Endothelial cell of umbilical vein (primary cell): ENCODE results near the gene CHERP. TPM values are rescaled to one million over a fixed set of nuclear protein-coding genes. Genes with fewer than 3 reads are reported as not detected.

Source experiments
- BruUV-seq: library from RNA; stranded (reverse); fragments of 400-500 nt; replicated peaks from 2 replicates; lab custom pipeline; 2021; lab: Mats Ljungman, UMichigan
- CTCF ChIA-PET: fragments of 300-600, 350-600 bp; sonication (Branson Sonifier 250); formaldehyde crosslinking; loops from one replicate; lab custom pipeline; 2021; ENCODE audit warnings: antibody characterized with exemption, inconsistent platforms; lab: Charles Lee
- POLR2A ChIA-PET: fragments of 300-600, 350-600 bp; sonication (Branson Sonifier 250); formaldehyde crosslinking; loops from one replicate; lab custom pipeline; 2021; ENCODE audit warnings: antibody characterized with exemption, inconsistent platforms; lab: Charles Lee
- DNase-seq: peaks from one replicate; pipeline ENCODE4 v3.0.0-alpha.2; 2011; ENCODE audit warnings: low read depth, low spot score
- FAIRE-seq: peaks from 2 replicates; lab custom pipeline; 2011; peaks lifted over from hg19 to GRCh38; lab: Jason Lieb, UNC
- H2AFZ ChIP-seq: 2 replicates; pipeline ENCODE4 v1.6.0; 2012; ENCODE audit warnings: low read depth, low read length, control low read depth, inconsistent platforms
- H3K27ac ChIP-seq: 2 replicates; pipeline ENCODE4 v1.5.1; 2011; ENCODE audit warnings: low read depth, mild to moderate bottlenecking, control low read depth, low read length, moderate library complexity; ENCODE audit not compliant: insufficient read depth
- H3K27me3 ChIP-seq, 2 experiments: 2 replicates each; pipeline versions ENCODE4 v1.6.0 to v1.6.1; 2011; ENCODE audit warnings: low read length in 2 of 2, mixed read lengths in 1 of 2; ENCODE audit not compliant: control insufficient read depth in 2 of 2, insufficient read depth in 2 of 2
- H3K36me3 ChIP-seq, 2 experiments: 2 replicates in 1 of 2; 3 replicates in 1 of 2; pipeline ENCODE4 v1.5.1; 2011; ENCODE audit warnings: low read length in 2 of 2, mild to moderate bottlenecking in 1 of 2, moderate library complexity in 1 of 2; ENCODE audit not compliant: control insufficient read depth in 2 of 2, insufficient read depth in 2 of 2; ENCODE audit errors: extremely low read depth in 1 of 2
- H3K4me1 ChIP-seq: 3 replicates; pipeline ENCODE4 v1.5.1; 2011; ENCODE audit warnings: mild to moderate bottlenecking, low read length; ENCODE audit not compliant: control insufficient read depth, insufficient read depth; ENCODE audit errors: extremely low read depth
- H3K4me2 ChIP-seq: 2 replicates; pipeline ENCODE4 v1.6.1; 2011; ENCODE audit warnings: low read length, control low read depth, mixed read lengths; ENCODE audit not compliant: insufficient read depth
- H3K4me3 ChIP-seq, 3 experiments: fragments of 200-600 bp in 1 of 3; sonication (generic), shearing (Covaris generic) in 1 of 3; replicated peaks in 1 of 3; 2 replicates each; pipeline ENCODE4 v1.5.1; 2011 to 2016; ENCODE audit warnings: control low read depth in 3 of 3, low read length in 3 of 3, mild to moderate bottlenecking in 2 of 3, inconsistent platforms in 1 of 3, low read depth in 1 of 3, moderate library complexity in 1 of 3; ENCODE audit not compliant: insufficient read depth in 1 of 3
- H3K79me2 ChIP-seq: 2 replicates; pipeline ENCODE4 v1.6.0; 2012; ENCODE audit warnings: low read length, inconsistent platforms; ENCODE audit not compliant: control insufficient read depth, insufficient read depth
- H3K9ac ChIP-seq: replicated peaks from 2 replicates; pipeline ENCODE3; 2011; ENCODE audit warnings: low read length, control low read depth; ENCODE audit not compliant: insufficient read depth; ENCODE audit errors: extremely low read depth
- H3K9me1 ChIP-seq: replicated peaks from 3 replicates; pipeline ENCODE4 v1.6.0; 2011; ENCODE audit warnings: mild to moderate bottlenecking, low read length; ENCODE audit not compliant: control insufficient read depth, insufficient read depth; ENCODE audit errors: extremely low read depth
- H3K9me3 ChIP-seq: replicated peaks from 2 replicates; pipeline ENCODE4 v1.5.1; 2012; ENCODE audit warnings: low read length, inconsistent platforms; ENCODE audit not compliant: control insufficient read depth, insufficient read depth
- H4K20me1 ChIP-seq: replicated peaks from 2 replicates; pipeline ENCODE3; 2011; ENCODE audit warnings: mild to moderate bottlenecking, low read length; ENCODE audit not compliant: control insufficient read depth, insufficient read depth; ENCODE audit errors: extremely low read depth
- EZH2 ChIP-seq: IDR thresholded peaks from 2 replicates; pipeline ENCODE4 v1.6.1; 2012; ENCODE audit warnings: borderline replicate concordance, low read depth, mild to moderate bottlenecking, moderate library complexity, low read length, inconsistent platforms; ENCODE audit not compliant: severe bottlenecking
- GATA2 ChIP-seq: IDR thresholded peaks from 2 replicates; pipeline ENCODE4 v1.7.0; 2011; ENCODE audit warnings: low read depth, mild to moderate bottlenecking, moderate library complexity, mixed read lengths, low read length; ENCODE audit not compliant: insufficient read length, insufficient read depth
- JUN ChIP-seq: IDR thresholded peaks from 2 replicates; pipeline ENCODE4 v1.6.1; 2011; ENCODE audit warnings: borderline replicate concordance, low read depth; ENCODE audit not compliant: insufficient read length, insufficient read depth
- MYC ChIP-seq: IDR thresholded peaks from one replicate; pipeline ENCODE4 v1.6.1; 2011; ENCODE audit warnings: mild to moderate bottlenecking, low read depth, low read length
- POLR2A ChIP-seq: IDR thresholded peaks from 2 replicates; pipeline ENCODE4 v1.6.1; 2012; ENCODE audit warnings: low read depth, mild to moderate bottlenecking, control low read depth, low read length
- dilution Hi-C: fragments of 300-500 bp; cut with MboI; formaldehyde crosslinking; loops from one replicate; pipeline ENCODE4 v1.15.0; 2019; ENCODE audit warnings: low sequenced_read_pairs; ENCODE audit not compliant: extremely low pct_ligation_motif_present
- intact Hi-C: fragments of 100-400 bp; cut with micrococcal nuclease; formaldehyde crosslinking; loops from one replicate; pipeline ENCODE4 v1.10.0; 2022
- polyA plus RNA-seq, 4 experiments: library from polyadenylated mRNA; depleted of rRNA in 3 of 4; stranded (reverse) in 3 of 4; unstranded in 1 of 4; fragments of >200 nt; gene quantifications; 2 replicates each; pipeline versions ENCODE4 v1.2.1 to v1.2.3, GENCODE V29; 2011 to 2012; ENCODE audit warnings: missing spikeins in 1 of 4
- total RNA-seq: library from RNA; stranded (reverse); gene quantifications from 2 replicates; pipeline ENCODE4 v1.2.3, GENCODE V29; 2021
- TF ChIP-seq, protein P1 (sequence below), 2 donors: IDR thresholded peaks; 1 replicate in 1 of 2; 2 replicates in 1 of 2; pipeline ENCODE4 v1.5.1; 2011; ENCODE audit warnings: low read length in 2 of 2, mild to moderate bottlenecking in 2 of 2, moderate library complexity in 2 of 2, control low read depth in 1 of 2, inconsistent platforms in 1 of 2, low read depth in 1 of 2; ENCODE audit not compliant: insufficient read depth in 1 of 2; ENCODE audit errors: extremely low read depth in 1 of 2
- TF ChIP-seq, protein P2 (sequence below): IDR thresholded peaks from 2 replicates; pipeline ENCODE4 v1.6.1; 2011; ENCODE audit not compliant: insufficient read depth, insufficient read length

CHERP gene
- total and polyA plus RNA-seq, 2 donors (not counting 3 experiments of a cell fraction or from before 2014, with no cell fraction given): 8.9 to 53.9 TPM

DNA sequence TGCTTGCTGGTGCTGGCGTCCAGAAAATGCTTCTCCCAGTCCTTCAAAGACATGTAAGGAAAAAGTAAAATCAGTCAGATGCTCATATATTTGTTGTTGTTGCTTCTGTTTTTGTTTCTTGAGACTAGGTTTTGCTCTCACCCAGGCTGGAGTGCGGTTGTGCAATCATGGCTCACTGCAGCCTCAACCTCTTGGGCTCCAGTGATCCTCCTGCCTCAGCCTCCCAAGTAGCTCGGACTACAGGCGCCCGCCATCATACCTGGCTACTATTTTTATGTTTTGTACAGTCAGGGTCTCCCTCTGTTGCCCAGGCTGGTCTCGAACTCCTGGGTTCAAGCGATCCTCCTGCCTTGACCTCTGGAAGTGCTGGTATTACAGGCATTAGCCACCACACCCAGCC is 59.5 kb downstream of the CHERP start:
- H3K9me3 ChIP-seq: no peaks in the 10 kb centered on the region
- intact Hi-C loops: no loop called here
- H3K9ac ChIP-seq: no peak overlapping the region
- H3K4me1 ChIP-seq: no peaks in the 10 kb centered on the region
- CTCF ChIA-PET: no interaction called here
- no peaks in the 10 kb centered on the region for H3K79me2 ChIP-seq
- H3K27me3 ChIP-seq: no peaks in the 10 kb centered on the region
- dilution Hi-C loops: no loop called here
- DNase-seq (no peak), FAIRE-seq (no peak)
- H4K20me1 ChIP-seq: no peaks in the 10 kb centered on the region
- H2AFZ ChIP-seq: no peak overlapping the region
- H3K9me1 ChIP-seq: no peaks in the 10 kb centered on the region
- no peaks in the 10 kb centered on the region for H3K36me3 ChIP-seq
- BruUV-seq: no TSS peak
- H3K4me2 ChIP-seq: no peak overlapping the region
- POLR2A ChIA-PET: no interaction called here
- TF ChIP-seq, protein P1, sequence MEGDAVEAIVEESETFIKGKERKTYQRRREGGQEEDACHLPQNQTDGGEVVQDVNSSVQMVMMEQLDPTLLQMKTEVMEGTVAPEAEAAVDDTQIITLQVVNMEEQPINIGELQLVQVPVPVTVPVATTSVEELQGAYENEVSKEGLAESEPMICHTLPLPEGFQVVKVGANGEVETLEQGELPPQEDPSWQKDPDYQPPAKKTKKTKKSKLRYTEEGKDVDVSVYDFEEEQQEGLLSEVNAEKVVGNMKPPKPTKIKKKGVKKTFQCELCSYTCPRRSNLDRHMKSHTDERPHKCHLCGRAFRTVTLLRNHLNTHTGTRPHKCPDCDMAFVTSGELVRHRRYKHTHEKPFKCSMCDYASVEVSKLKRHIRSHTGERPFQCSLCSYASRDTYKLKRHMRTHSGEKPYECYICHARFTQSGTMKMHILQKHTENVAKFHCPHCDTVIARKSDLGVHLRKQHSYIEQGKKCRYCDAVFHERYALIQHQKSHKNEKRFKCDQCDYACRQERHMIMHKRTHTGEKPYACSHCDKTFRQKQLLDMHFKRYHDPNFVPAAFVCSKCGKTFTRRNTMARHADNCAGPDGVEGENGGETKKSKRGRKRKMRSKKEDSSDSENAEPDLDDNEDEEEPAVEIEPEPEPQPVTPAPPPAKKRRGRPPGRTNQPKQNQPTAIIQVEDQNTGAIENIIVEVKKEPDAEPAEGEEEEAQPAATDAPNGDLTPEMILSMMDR (IDR thresholded peaks at IDR 0.05; ENCODE audit: extremely low read depth in 1 of 2, insufficient read depth in 1 of 2, low read depth in 1 of 2, low read length in 2 of 2): no peak
- TF ChIP-seq EZH2: no peak
- no peak overlapping the region for H3K4me3 ChIP-seq
- H3K27ac ChIP-seq: no peak overlapping the region

DNA sequence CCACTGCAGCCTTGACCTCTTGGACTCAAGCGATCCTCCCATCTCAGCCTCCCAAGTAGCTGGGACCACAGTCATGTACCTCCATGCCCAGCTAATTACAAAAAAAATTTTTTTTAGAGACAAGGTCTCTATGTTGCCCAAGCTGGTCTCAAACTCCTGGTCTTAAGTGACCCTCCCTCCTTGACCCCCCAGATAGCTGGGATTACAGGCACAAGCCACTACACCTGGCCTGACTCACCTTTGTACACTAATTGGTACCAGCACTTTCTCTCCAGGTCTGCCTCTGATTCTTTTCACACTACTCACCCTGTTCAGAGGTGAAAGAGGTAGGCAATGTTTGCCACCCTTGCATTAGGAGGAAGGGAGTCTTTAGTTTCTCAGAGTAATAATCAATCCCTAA is 64.9 kb downstream of the CHERP start:
- dilution Hi-C loops: no loop called here

More for the DNA sequence above, 64.9 kb downstream of the CHERP start:
- BruUV-seq: no TSS peak
- H4K20me1 ChIP-seq: no peaks in the 10 kb centered on the region
- CTCF ChIA-PET: interaction anchor here (1.1 kb wide), 1 partner anchor 35 kb away, joined by 3 read pairs; no protein-coding TSS in a partner anchor
- no peak for FAIRE-seq
- H3K9me1 ChIP-seq: no peaks in the 10 kb centered on the region
- intact Hi-C loops: no loop called here
- H2AFZ ChIP-seq: no peak overlapping the region
- no peak overlapping the region for H3K4me2 ChIP-seq
- DNase-seq: no peak
- H3K9ac ChIP-seq: no peak overlapping the region
- no peak overlapping the region for H3K4me3 ChIP-seq
- no peaks in the 10 kb centered on the region for H3K36me3 ChIP-seq
- H3K27ac ChIP-seq: no peak overlapping the region
- peaks cover 1% of the 10 kb centered on the region for H3K4me1 ChIP-seq
- H3K79me2 ChIP-seq: no peaks in the 10 kb centered on the region
- POLR2A ChIA-PET: no interaction called here
- H3K27me3 ChIP-seq: no peaks in the 10 kb centered on the region
- TF ChIP-seq MYC: no peak
- TF ChIP-seq, protein P2, sequence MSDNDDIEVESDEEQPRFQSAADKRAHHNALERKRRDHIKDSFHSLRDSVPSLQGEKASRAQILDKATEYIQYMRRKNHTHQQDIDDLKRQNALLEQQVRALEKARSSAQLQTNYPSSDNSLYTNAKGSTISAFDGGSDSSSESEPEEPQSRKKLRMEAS: no peak
- TF ChIP-seq, protein P1 (IDR thresholded peaks at IDR 0.05; ENCODE audit: extremely low read depth in 1 of 2, insufficient read depth in 1 of 2, low read depth in 1 of 2, low read length in 2 of 2): no peak
- TF ChIP-seq EZH2: no peak
- TF ChIP-seq GATA2: no peak
- TF ChIP-seq JUN: no peak
- no peak for TF ChIP-seq POLR2A
- H3K9me3 ChIP-seq: peaks cover 3% of the 10 kb centered on the region
